ENCODE measurements around the gene KREMEN2.
"Not testable (repeated sequence)": the region's sequence is repeated elsewhere in the genome, so short reads cannot be mapped to it uniquely, and the experiment has no call there.

DNA sequence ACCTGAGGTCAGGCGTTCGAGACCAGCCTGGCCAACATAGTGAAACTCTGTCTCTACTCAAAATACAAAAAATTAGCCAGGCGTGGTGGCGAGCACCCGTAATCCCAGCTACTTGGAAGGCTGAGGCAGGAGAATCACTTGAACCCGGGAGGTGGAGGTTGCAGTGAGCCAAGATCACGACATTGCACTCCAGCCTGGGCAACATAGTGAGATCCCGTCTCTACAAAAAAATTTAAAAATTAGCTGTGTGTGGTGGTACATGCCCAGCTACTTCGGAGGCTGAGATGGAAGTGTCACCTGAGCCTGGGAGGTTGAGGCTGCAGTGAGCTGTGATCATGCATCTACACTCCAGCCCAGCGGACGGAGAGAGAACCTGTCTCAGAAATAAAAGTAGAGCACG is 20.4 kb upstream of the KREMEN2 start:
- TF ChIP-seq MED1 (CRISPR knock-in tag; IDR thresholded peaks at IDR 0.05); KDM4B (CRISPR knock-in tag; IDR thresholded peaks at IDR 0.05); NBN (conservative IDR thresholded peaks at IDR 0.05); ELF4 (CRISPR knock-in tag; IDR thresholded peaks at IDR 0.05; ENCODE audit: borderline replicate concordance); ZNF510 (CRISPR knock-in tag; IDR thresholded peaks at IDR 0.05; ENCODE audit: low read depth); ZNF546 (CRISPR knock-in tag; conservative IDR thresholded peaks at IDR 0.05); GABPA (IDR thresholded peaks at IDR 0.05; ENCODE audit: low read depth, low read length); GABPA (CRISPR knock-in tag; IDR thresholded peaks at IDR 0.05; ENCODE audit: low read depth); KLF16 (CRISPR knock-in tag; IDR thresholded peaks at IDR 0.05); ZNF772 (CRISPR knock-in tag; IDR thresholded peaks at IDR 0.05): not testable (repeated sequence)
- TF ChIP-seq, protein P1, sequence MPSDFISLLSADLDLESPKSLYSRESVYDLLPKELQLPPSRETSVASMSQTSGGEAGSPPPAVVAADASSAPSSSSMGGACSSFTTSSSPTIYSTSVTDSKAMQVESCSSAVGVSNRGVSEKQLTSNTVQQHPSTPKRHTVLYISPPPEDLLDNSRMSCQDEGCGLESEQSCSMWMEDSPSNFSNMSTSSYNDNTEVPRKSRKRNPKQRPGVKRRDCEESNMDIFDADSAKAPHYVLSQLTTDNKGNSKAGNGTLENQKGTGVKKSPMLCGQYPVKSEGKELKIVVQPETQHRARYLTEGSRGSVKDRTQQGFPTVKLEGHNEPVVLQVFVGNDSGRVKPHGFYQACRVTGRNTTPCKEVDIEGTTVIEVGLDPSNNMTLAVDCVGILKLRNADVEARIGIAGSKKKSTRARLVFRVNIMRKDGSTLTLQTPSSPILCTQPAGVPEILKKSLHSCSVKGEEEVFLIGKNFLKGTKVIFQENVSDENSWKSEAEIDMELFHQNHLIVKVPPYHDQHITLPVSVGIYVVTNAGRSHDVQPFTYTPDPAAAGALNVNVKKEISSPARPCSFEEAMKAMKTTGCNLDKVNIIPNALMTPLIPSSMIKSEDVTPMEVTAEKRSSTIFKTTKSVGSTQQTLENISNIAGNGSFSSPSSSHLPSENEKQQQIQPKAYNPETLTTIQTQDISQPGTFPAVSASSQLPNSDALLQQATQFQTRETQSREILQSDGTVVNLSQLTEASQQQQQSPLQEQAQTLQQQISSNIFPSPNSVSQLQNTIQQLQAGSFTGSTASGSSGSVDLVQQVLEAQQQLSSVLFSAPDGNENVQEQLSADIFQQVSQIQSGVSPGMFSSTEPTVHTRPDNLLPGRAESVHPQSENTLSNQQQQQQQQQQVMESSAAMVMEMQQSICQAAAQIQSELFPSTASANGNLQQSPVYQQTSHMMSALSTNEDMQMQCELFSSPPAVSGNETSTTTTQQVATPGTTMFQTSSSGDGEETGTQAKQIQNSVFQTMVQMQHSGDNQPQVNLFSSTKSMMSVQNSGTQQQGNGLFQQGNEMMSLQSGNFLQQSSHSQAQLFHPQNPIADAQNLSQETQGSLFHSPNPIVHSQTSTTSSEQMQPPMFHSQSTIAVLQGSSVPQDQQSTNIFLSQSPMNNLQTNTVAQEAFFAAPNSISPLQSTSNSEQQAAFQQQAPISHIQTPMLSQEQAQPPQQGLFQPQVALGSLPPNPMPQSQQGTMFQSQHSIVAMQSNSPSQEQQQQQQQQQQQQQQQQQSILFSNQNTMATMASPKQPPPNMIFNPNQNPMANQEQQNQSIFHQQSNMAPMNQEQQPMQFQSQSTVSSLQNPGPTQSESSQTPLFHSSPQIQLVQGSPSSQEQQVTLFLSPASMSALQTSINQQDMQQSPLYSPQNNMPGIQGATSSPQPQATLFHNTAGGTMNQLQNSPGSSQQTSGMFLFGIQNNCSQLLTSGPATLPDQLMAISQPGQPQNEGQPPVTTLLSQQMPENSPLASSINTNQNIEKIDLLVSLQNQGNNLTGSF (CRISPR knock-in tag; IDR thresholded peaks at IDR 0.05) = not testable (repeated sequence)
- TF ChIP-seq, protein P2, sequence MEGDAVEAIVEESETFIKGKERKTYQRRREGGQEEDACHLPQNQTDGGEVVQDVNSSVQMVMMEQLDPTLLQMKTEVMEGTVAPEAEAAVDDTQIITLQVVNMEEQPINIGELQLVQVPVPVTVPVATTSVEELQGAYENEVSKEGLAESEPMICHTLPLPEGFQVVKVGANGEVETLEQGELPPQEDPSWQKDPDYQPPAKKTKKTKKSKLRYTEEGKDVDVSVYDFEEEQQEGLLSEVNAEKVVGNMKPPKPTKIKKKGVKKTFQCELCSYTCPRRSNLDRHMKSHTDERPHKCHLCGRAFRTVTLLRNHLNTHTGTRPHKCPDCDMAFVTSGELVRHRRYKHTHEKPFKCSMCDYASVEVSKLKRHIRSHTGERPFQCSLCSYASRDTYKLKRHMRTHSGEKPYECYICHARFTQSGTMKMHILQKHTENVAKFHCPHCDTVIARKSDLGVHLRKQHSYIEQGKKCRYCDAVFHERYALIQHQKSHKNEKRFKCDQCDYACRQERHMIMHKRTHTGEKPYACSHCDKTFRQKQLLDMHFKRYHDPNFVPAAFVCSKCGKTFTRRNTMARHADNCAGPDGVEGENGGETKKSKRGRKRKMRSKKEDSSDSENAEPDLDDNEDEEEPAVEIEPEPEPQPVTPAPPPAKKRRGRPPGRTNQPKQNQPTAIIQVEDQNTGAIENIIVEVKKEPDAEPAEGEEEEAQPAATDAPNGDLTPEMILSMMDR (CRISPR knock-in tag; IDR thresholded peaks at IDR 0.05) = not testable (repeated sequence)

All from HepG2 (cell line).